IMR-90 (cell line): ENCODE data around the gene NSF. TPM values are rescaled to one million over a fixed set of nuclear protein-coding genes. Genes with fewer than 3 reads are reported as not detected.
"Not testable (repeated sequence)": the region's sequence is repeated elsewhere in the genome, so short reads cannot be mapped to it uniquely, and the experiment has no call there.

Experiments
- ATAC-seq: fragments of 200-7000 bp; cut with Tn5 transposase; 2 replicates; pipeline ENCODE4 v1.9.1; 2020; ENCODE audit warnings: low read depth, mild to moderate bottlenecking, moderate library complexity
- BruUV-seq: library from RNA; stranded (reverse); fragments of 400-500 nt; replicated peaks from 2 replicates; lab custom pipeline; 2021; lab: Mats Ljungman, UMichigan
- CTCF ChIA-PET: fragments of 300-600 bp; formaldehyde crosslinking; extraction: SDS; loops from one replicate; lab custom pipeline; 2021; ENCODE audit warnings: antibody characterized with exemption; lab: Yijun Ruan, JAX
- POLR2A ChIA-PET: fragments of 300-600 bp; sonication (Branson Sonifier 250); formaldehyde crosslinking; loops from one replicate; lab custom pipeline; 2022; ENCODE audit warnings: antibody characterized with exemption; ENCODE audit not compliant: unreplicated experiment; lab: Charles Lee
- DNase-seq: peaks from one replicate; pipeline ENCODE4 v3.0.0; 2013
- H2AFZ ChIP-seq: replicated peaks from 2 replicates; pipeline ENCODE3; 2013; ENCODE audit warnings: low read length, mild to moderate bottlenecking; ENCODE audit not compliant: poor library complexity
- H2AK5ac ChIP-seq: 2 replicates; pipeline ENCODE4 v1.6.1; 2013; ENCODE audit warnings: low read depth, low read length, inconsistent platforms
- H2AK9ac ChIP-seq: replicated peaks from 2 replicates; pipeline ENCODE3; 2013; ENCODE audit warnings: mild to moderate bottlenecking, low read depth, low read length, moderate library complexity; ENCODE audit not compliant: poor library complexity
- H2BK120ac ChIP-seq: 2 replicates; pipeline ENCODE4 v1.6.1; 2013; ENCODE audit warnings: low read depth, low read length, inconsistent platforms
- H2BK15ac ChIP-seq: 3 replicates; pipeline ENCODE4 v1.6.1; 2013; ENCODE audit warnings: low read depth, low read length, inconsistent platforms
- H2BK20ac ChIP-seq: 2 replicates; pipeline ENCODE4 v1.6.1; 2013; ENCODE audit warnings: low read depth, mild to moderate bottlenecking, inconsistent platforms, low read length, moderate library complexity
- H2BK5ac ChIP-seq: 2 replicates; pipeline ENCODE4 v1.6.1; 2013; ENCODE audit warnings: mild to moderate bottlenecking, low read depth, low read length, inconsistent platforms; ENCODE audit not compliant: poor library complexity, severe bottlenecking
- H3K14ac ChIP-seq: replicated peaks from 2 replicates; pipeline ENCODE4 v1.6.1; 2013; ENCODE audit warnings: low read depth, low read length, inconsistent platforms
- H3K18ac ChIP-seq: 2 replicates; pipeline ENCODE4 v1.6.1; 2013; ENCODE audit warnings: low read depth, low read length, control low read depth
- H3K23ac ChIP-seq: 2 replicates; pipeline ENCODE4 v1.6.1; 2013; ENCODE audit warnings: low read depth, low read length, inconsistent platforms
- H3K27ac ChIP-seq: 2 replicates; pipeline ENCODE4 v1.5.1; 2013; ENCODE audit warnings: mild to moderate bottlenecking, control low read depth, low read length; ENCODE audit not compliant: insufficient read depth
- H3K27me3 ChIP-seq: 2 replicates; pipeline ENCODE4 v1.6.1; 2013; ENCODE audit warnings: low read length; ENCODE audit not compliant: control insufficient read depth, insufficient read depth
- H3K36me3 ChIP-seq: 2 replicates; pipeline ENCODE4 v1.6.1; 2013; ENCODE audit warnings: low read length, mixed read lengths; ENCODE audit not compliant: control insufficient read depth, insufficient read depth
- H3K4ac ChIP-seq: 2 replicates; pipeline ENCODE4 v1.6.1; 2013; ENCODE audit warnings: low read depth, low read length, inconsistent platforms
- H3K4me1 ChIP-seq: 2 replicates; pipeline ENCODE4 v1.6.1; 2013; ENCODE audit warnings: low read length, mixed read lengths; ENCODE audit not compliant: control insufficient read depth, insufficient read depth
- H3K4me2 ChIP-seq: 2 replicates; pipeline ENCODE4 v1.6.1; 2013; ENCODE audit warnings: low read depth, mild to moderate bottlenecking, control low read depth, low read length, moderate library complexity
- H3K4me3 ChIP-seq: 2 replicates; pipeline ENCODE4 v1.5.1; 2013; ENCODE audit warnings: low read depth, mild to moderate bottlenecking, control low read depth, low read length, moderate library complexity; ENCODE audit not compliant: insufficient read depth
- H3K56ac ChIP-seq: 2 replicates; pipeline ENCODE4 v1.6.1; 2013; ENCODE audit warnings: low read length, inconsistent platforms; ENCODE audit not compliant: insufficient read depth; ENCODE audit errors: extremely low read depth
- H3K79me1 ChIP-seq, 2 experiments: 2 replicates each; pipeline ENCODE4 v1.6.1; 2013; ENCODE audit warnings: low read length in 2 of 2, inconsistent platforms in 1 of 2, low read depth in 1 of 2
- H3K9ac ChIP-seq: 2 replicates; pipeline ENCODE4 v1.6.1; 2013; ENCODE audit warnings: low read depth, low read length, control low read depth
- H3K9me1 ChIP-seq: 2 replicates; pipeline ENCODE4 v1.6.1; 2013; ENCODE audit warnings: low read length, inconsistent platforms; ENCODE audit not compliant: insufficient read depth
- H3K9me3 ChIP-seq: 2 replicates; pipeline ENCODE4 v1.6.1; 2013; ENCODE audit warnings: low read length; ENCODE audit not compliant: control insufficient read depth, insufficient read depth
- H4K20me1 ChIP-seq: 2 replicates; pipeline ENCODE4 v1.6.1; 2013; ENCODE audit warnings: low read length, inconsistent platforms; ENCODE audit not compliant: insufficient read depth
- H4K5ac ChIP-seq: 2 replicates; pipeline ENCODE4 v1.6.1; 2013; ENCODE audit warnings: mild to moderate bottlenecking, low read depth, low read length, control low read depth
- H4K8ac ChIP-seq, 2 experiments: 2 replicates each; pipeline ENCODE4 v1.6.1; 2013; ENCODE audit warnings: low read depth in 2 of 2, low read length in 2 of 2, control low read depth in 1 of 2, inconsistent platforms in 1 of 2
- H4K91ac ChIP-seq: 2 replicates; pipeline ENCODE4 v1.6.1; 2013; ENCODE audit warnings: low read depth, low read length, inconsistent platforms; ENCODE audit not compliant: insufficient read depth
- CTCF ChIP-seq: conservative IDR thresholded peaks from 2 replicates; pipeline ENCODE4 v1.5.1; 2012; ENCODE audit warnings: mild to moderate bottlenecking, low read depth, low read length, improper control_type of control experiment
- WGBS, 2 experiments: methylation state at CpG; one replicate each; pipeline versions ENCODE4 v1.1.5 to v1.1.7; 2013; ENCODE audit warnings: missing lambda C conversion rate in 2 of 2; ENCODE audit not compliant: insufficient read length in 1 of 2; ENCODE audit errors: extremely low coverage in 2 of 2; 5-methylcytosine and 5-hydroxymethylcytosine counted together
- dilution Hi-C: fragments of 300-500 bp; cut with HindIII; formaldehyde crosslinking; loops from one replicate; pipeline ENCODE4 v1.14.3; 2018; ENCODE audit warnings: low sequenced_read_pairs; ENCODE audit not compliant: unreplicated experiment
- in situ Hi-C: fragments of 300-500 bp; cut with MboI; formaldehyde crosslinking; loops from 3 replicates; pipeline ENCODE4 v1.14.3; 2019; ENCODE audit warnings: low sequenced_read_pairs, inconsistent platforms, mixed read lengths
- intact Hi-C: fragments of 100-400 bp; cut with micrococcal nuclease; formaldehyde crosslinking; loops from 2 replicates; pipeline ENCODE4 v1.10.0; 2022
- polyA plus RNA-seq, 3 experiments: library from polyadenylated mRNA; depleted of rRNA; stranded (reverse); fragments of >200 nt; gene quantifications; 2 replicates each; pipeline ENCODE4 v1.2.3, GENCODE V29; 2012; ENCODE audit warnings: low replicate concordance in 1 of 3
- total RNA-seq: library from RNA; depleted of rRNA; stranded (reverse); fragments of >200 nt; gene quantifications from 2 replicates; pipeline ENCODE4 v1.2.3, GENCODE V29; 2012

The NSF gene
- total and polyA plus RNA-seq, 2 of the 4 experiments (the other 2 are of a cell fraction), result 38.9 to 110 TPM

- not testable (repeated sequence) for BruUV-seq
Measured at GRCh38 chr17:46641861-46642656, 51.6 kb downstream of the NSF start.

GRCh38 chr17:46647251-46647650 is 56.8 kb downstream of the NSF start:
- intact Hi-C loops, H4K91ac ChIP-seq, H3K9me3 ChIP-seq, H2BK5ac ChIP-seq, H3K27me3 ChIP-seq, H2AK5ac ChIP-seq, CTCF ChIA-PET, H4K8ac ChIP-seq, H2AK9ac ChIP-seq, H3K14ac ChIP-seq, DNase-seq, H3K23ac ChIP-seq, H4K5ac ChIP-seq, BruUV-seq, dilution Hi-C loops, H3K4ac ChIP-seq, H3K4me2 ChIP-seq, H3K79me1 ChIP-seq, H3K4me1 ChIP-seq, H2AFZ ChIP-seq, H3K56ac ChIP-seq, H4K20me1 ChIP-seq, H3K18ac ChIP-seq, H2BK15ac ChIP-seq, in situ Hi-C loops, H3K27ac ChIP-seq, H3K9me1 ChIP-seq, H3K4me3 ChIP-seq, H3K36me3 ChIP-seq, H2BK20ac ChIP-seq, ATAC-seq, H2BK120ac ChIP-seq, POLR2A ChIA-PET, H3K9ac ChIP-seq: not testable (repeated sequence)
- no CpG with 5 or more reads among the region's 2 CpGs for WGBS, 2 experiments

More at GRCh38 chr17:46641861-46642656, 51.6 kb downstream of the NSF start:
- H2BK20ac ChIP-seq, DNase-seq, CTCF ChIA-PET, H3K9ac ChIP-seq, in situ Hi-C loops, H4K8ac ChIP-seq, H2BK15ac ChIP-seq, H4K91ac ChIP-seq, H3K18ac ChIP-seq, POLR2A ChIA-PET, H4K20me1 ChIP-seq, H3K27me3 ChIP-seq, H3K4ac ChIP-seq, H3K56ac ChIP-seq, H3K79me1 ChIP-seq, H3K4me2 ChIP-seq, H3K14ac ChIP-seq, H2BK5ac ChIP-seq, H3K23ac ChIP-seq, H4K5ac ChIP-seq, H2AK9ac ChIP-seq, H2BK120ac ChIP-seq, H3K4me1 ChIP-seq, dilution Hi-C loops, intact Hi-C loops, ATAC-seq, H2AFZ ChIP-seq, H3K9me1 ChIP-seq, H3K9me3 ChIP-seq, H2AK5ac ChIP-seq, H3K27ac ChIP-seq, H3K4me3 ChIP-seq, H3K36me3 ChIP-seq: not testable (repeated sequence)
- WGBS, 2 experiments, result no CpG with 5 or more reads among the region's 2 CpGs
- TF ChIP-seq CTCF, result 0 out of 2 replicates have a peak, but pooled peaks have one; percentile 7
